IPS-11a (cell line): Measurements from ENCODE around the gene B3GAT1.

Experiments
- H3K4me3 ChIP-seq: one replicate; pipeline ENCODE4 v1.5.1; 2013; ENCODE audit warnings: low read depth, low read length, control low read depth

Gene B3GAT1

DNA sequence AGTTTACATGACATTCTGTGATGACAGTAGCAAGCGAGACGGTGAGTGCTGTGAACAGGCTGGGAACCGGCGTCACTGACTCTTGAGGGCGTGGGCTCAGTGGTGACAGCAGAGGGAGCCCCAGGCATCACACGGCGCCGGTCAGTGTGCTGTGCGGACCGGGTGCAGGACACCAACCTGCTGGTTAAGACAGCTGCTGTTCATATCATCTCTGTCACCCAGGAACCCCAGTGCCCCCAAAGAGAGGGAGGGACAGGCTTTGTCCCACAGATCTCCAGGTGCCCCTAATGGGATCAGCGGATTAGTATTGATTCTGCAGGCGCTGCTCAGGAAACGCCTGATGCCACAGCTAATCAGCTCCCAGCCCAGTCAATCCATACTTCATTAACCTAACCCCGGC lies 18.4 kb downstream of the B3GAT1 start:
- H3K4me3 ChIP-seq: no peak overlapping the region

DNA sequence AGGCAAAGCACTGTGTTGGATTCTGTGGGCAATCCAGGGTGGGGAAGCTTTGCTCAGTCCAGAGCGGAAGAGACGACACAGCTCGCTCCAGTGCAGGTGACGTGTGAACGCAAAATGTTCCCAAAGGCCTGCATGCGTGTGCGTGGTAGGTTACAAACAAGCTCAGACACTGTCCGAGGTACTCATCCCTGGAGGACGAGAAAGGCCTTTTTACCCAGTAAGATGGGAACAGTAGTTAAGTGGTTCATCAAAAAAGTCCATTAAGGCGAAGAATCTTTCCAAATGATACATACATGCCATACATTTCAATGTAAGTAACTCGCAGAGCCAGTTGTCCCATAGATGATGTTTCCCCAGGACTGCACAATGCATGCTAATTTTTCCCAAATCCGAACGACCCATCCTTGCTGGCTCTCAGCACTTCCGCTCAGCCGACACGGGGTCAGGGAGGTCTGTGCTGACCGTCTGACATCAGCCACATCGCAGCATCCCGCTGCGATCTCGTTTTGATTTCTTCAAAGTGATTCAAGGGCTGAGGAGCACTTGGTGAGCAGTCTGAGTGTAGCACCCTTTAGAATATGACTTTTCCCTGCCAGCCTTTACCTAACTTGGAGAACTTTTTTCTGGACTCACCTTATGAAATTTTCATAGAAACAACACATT lies 19.0 kb downstream of the B3GAT1 start:
- no peak overlapping the region for H3K4me3 ChIP-seq

DNA sequence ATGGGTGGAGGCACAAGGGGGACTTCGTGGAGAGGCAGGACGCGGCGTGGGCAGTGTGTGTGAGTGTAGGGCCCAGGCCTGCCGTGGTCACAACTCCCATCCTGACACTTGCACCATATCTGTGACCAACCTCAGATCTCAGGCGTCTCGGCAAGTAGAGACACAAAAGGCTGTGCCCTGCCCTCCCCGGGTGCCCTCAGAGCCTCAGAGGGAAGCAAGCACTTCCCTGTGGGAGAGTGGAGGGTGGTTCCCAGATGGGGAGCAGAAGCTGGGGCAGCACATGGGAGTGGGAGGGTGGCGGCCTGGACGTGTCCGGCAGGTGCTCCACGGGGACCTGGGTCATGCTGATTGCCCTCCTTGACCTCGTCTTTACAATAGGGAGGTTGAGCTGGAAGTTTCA lies 20.4 kb downstream of the B3GAT1 start:
- H3K4me3 ChIP-seq: no peak overlapping the region

DNA sequence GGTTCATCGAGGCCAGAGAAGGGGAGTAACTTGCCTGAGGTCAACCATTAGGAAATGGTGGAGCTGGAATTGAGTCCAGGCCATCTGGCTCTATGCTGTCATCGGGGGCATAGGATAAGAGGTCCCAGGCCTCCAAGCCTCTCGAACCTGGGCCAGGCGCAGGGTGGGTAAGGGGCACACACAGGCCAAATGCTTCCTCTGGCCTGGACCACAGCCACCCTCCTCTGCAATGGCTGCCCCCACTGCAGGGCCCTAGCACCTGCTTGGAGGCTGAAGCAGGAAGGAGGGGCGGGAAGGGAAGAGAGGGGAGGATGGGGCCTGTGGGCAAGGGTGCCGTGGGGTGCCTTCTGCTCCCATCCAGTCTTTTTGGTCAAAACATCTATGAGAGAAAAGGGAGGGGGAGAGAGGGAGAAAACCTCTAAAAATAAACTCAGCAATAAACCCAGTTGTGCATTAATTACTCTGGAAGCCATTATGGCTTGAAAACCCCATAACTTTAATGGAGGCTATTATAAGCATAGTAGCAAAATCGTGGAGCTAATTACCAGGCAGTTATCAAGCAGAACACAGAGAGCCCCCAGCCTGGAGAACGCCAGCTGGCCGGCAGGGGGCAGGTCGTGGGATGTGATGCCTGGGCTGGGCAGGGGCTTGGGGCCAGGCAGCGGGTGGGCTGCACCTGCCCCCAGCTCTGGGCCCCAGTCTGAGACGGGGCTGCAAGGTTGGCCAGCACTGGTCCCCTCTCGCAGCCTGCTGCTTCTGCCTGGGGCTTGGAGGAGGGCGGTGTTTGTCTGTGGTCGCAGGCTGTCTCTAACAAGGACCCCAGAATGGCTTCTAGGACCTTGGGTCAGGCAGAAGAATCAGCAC lies 21.1 kb downstream of the B3GAT1 start:
- H3K4me3 ChIP-seq: no peak overlapping the region

DNA sequence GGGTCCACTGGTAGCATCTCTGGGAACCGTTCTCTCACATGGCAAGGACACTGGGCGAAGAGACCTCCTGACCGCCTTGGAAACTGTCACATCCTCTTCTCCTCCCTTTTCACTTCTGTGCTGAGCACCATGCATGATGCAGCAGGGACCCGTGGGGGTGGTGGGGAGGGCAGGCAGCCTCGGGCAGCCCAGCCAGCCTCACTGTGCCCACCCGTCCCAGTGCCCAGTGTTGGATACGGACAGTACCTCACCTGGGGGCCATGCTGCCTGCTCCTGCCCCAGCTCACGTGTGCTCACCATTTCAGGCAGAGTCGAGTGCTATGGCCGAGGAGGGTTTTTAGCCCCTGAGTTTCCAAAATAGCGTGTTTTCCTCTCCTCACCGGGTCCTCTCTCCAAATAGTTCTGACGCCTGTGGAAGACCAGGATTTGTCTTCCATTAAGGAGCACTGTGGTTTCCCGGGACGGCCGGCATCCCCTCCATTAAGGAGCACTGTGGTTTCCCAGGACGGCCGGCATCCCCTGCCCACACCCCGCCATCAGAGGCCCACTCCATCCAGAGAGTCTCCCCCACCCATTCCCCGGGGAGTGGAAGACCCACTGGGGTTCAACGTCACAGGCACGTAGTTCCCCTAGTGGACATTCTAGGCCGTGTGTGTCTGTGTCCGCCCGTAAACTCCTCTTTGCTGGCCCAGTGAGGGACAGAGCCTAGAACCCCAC lies 22.4 kb downstream of the B3GAT1 start:
- no peak overlapping the region for H3K4me3 ChIP-seq

DNA sequence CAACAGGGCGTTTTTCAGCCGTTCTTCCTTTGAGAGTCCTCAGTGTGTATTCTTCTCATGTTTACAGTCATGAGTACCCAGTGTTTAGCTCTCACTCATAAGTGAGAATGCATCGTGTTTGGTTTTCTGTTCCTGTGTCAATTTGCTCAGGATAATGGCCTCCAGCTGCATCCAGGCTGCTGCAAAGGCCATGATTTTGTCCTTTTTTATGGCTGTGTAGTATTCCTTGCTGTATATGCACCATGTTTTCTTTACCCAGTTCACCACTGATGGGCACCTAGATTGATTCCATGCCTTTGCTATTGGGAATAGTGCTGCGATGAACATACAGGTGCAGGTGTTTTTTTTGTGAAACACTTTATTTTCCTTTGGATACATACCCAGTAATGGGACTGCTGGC lies 23.5 kb downstream of the B3GAT1 start:
- no peak overlapping the region for H3K4me3 ChIP-seq

DNA sequence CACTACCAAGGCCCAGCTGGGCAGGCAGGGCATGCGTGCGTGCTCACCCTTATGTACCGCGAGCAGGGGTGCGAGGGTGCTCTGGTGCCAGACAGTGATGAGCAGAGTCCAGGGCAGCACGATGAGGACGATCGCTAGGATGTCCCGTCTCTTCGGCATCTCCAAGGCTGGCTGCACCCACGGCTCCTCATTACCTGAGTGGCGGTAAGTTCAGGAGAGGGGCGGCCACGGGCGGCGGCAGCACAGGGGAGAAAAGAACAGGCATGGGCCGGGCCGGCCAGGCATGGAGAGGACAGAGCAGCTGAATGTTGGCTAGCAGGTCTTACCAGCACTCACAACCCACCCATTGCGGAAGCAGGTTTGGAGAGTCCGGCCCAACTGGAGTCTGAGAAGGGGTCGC lies 24.5 kb downstream of the B3GAT1 start:
- H3K4me3 ChIP-seq: no peak overlapping the region

DNA sequence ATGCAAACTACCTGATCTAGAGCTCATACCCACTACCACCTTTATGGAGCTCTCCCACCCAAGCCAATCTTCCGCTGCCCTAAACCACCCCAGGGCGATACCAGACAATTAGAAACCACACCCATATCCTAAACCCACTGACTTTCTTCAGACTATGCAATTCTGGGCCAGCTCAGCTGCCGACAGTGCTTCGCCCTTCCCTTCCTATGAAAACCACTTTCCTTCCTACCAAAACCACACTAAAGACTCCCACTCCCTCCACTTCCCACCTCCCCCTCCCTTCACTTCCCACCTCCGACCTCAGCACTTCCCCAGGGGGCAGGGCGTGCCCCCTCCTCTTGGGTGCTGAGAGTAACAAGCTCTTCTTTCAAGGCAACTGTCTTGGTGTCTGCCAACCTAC lies 25.1 kb downstream of the B3GAT1 start:
- H3K4me3 ChIP-seq: no peak overlapping the region

DNA sequence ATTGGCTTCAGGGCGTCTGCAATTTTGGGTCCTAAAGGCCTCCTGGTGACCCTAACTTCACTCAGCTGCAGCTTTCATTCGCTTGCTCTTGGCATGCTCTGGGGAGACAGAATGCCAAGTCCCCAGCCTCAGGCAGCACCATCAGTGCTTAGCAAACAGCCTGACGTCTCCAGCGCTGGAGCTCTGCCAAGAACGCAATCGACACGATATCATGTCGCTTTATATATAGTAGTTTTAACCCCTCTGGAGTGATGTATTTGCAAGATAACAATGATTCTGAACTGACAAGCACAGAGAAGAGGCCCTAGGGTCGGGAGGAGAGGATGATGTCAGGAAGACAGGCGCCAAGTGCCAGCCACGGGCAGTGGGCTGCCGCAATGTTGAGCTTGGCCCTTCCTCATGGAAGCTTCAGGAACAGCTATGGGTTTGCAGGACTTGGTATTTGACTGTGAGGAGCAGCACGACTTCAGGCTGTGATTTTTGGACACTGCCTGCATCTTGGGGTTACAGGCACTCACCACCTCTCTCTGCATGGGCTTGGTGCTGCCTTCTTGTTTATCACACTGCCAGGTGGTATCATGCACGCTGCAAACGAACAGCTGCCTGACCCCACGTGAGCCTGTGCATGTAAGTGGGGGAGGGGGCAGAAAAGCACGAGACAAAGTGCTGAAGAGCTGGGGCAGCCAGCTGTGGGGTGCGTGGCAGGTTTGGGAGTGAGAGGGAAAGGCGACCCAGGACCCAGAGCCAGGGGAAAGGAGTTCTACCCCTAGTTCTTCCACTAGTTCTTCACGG lies 26.1 kb downstream of the B3GAT1 start:
- H3K4me3 ChIP-seq: no peak overlapping the region

DNA sequence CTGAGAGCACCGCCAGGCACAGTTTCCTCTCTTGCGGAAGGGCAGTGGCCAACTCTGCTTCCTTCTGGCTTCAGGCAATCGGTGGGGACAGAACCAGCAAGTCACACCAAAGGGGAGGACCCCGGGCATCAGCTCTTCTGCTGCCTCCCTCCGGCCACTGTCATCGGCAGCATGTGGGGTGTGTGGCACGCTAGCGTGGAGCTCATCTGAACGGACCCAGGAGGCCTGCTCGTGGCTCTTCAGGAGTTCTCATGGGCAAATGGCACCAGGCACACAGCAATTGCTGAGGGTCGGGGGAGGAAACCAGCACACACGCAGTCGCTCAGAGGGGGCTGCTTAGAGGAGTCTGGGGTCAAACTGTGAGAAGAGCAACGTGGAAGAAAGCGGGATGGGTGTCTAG lies 26.9 kb downstream of the B3GAT1 start:
- no peak overlapping the region for H3K4me3 ChIP-seq

DNA sequence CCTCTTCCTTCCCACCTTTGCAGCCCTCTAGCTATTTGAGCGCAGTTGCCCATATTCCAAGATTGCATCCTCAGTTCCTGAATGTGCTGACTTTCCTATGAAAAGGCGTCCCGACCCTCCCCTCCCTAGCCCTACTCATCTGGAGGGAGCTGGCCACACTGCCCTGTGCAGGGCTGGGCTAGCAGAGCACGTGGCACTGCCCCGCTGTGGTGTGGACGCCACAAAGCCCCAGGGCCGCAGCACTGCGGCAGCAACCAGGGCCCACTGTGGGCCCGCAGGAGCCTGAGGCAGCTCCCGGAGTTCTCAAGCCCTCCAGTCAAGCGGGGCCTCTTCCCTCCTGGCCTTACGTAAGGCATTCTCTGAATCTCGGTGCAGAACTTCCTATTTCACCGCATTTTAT lies 27.6 kb downstream of the B3GAT1 start:
- H3K4me3 ChIP-seq: no peak overlapping the region

DNA sequence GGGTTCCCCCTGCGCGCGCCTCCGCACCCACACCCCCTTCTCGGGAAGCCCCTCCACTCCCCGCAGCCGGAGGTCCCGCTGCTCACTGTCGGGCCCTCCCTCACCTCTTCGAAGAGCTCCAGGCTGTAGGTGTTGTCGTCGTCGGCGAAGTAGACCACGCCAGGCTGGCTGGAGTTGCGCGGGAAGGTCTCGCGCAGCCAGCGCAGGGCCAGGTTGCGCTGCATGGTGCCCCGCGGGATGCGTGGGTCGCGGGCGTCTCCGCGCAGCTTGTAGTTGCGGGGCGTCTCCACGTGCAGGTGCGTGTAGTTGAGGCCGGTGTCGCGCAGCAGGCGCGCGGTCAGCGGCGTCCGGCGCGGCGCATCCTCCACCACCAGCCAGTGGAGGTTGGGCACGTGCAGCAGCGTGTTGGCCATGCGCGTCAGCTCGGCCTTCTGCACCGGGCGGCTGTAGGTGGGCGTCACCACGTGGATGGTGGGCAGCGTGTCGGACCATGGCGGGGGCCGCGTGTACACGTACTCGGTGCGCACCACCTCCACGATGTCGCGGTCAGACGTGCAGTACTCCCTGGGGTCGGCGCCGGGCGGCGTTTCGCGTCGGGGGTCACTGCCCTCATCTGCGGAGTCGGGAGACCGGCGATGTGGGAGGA lies 28.3 kb downstream of the B3GAT1 start:
- H3K4me3 ChIP-seq: no peak overlapping the region

DNA sequence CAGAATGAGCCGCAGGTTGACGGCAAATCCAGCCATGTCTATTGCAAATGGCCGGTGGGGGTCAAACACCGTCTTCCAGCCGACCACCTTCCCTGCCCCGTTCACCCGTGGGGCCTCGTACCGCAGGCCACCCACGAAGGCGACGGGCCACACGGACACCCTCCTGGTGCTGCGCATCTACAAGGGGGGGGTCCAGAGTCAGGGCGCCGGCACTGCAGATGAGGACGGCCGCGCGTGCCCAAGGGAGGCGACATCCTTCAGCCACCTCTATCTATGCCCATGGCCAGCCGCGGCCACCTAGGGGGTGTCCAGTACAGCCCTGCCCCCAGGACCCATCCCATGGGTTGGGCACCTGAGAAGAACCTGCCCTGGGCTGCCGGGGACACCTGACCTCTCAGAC lies 29.2 kb downstream of the B3GAT1 start:
- no peak overlapping the region for H3K4me3 ChIP-seq

DNA sequence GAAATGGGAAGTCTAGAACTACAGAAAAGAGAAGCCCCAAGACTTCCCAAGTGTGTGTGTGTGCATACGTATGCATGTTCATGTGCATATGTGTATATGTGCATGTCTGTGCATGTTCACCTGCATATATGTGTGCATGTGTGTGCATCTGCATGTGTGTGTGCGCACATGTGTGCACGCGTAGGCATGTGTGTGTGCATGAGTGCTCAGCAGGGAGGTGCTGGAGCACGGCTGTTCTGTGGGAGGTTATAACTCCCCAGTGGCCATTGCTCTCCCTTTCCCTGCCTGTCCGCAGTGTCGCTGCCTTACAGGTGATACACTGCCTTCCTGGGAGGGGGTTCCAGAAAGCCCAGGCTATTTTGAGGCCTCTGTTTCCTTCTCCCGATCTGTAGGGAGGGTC lies 29.8 kb downstream of the B3GAT1 start:
- no peak overlapping the region for H3K4me3 ChIP-seq

DNA sequence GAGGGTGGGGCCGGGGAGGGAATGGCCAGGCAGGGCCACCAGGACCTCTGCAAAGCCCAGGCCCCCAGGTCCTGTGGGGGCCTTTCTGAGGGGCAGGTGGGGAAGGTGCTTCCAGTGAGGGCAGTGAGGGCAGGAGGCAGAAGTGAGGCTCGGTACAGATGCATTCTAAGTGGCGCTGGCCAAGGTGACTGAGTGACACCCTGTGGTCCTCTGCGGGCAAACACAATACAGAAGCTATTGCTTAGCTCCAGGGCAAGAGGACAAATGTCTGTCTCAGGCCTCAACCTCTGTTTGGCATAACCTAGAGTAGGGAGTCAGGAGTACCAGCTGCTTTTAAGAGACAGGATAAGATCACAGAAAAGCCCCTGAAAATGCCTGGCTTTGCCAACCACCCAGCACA lies 31.3 kb downstream of the B3GAT1 start:
- no peak overlapping the region for H3K4me3 ChIP-seq

DNA sequence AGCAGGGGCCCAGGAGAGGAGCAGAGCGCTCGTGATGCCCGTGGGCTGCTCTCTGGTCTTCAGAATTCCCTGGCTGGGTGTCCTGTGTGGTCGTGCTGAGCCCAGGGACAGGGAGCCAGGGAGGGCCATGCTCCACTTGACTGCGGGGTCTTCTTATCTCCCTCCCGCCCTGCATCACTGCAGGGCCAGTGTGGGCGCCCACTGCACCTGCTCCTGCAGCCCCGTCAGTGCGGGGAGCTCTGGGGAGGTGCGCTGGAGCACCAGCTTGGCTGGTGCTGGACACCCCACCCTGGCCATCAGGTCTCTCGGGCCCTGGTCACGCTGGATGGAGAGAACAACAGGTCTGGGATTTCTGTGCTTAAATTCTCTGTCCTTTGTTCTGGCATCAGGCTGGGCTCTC lies 31.8 kb downstream of the B3GAT1 start:
- H3K4me3 ChIP-seq: no peak overlapping the region

DNA sequence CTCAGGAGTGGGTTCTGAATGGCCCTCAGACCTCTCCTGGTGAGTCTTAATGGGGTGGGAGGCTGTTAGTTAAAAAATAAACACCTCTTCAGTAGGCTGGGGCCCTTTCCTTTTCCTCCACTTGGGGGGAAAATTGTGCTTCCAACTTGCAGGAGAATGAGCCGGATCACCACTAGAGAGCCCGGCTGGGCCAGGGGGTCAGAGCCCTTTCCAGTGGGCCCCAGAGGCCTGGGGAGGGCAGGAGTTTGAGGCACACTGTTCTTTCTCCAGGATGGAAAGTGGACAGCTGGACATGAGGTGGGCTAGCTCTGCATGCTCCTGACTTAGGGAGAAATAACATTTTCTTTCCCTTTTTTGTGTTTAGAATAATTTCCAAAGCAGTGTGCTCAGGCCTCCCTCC lies 32.8 kb downstream of the B3GAT1 start:
- no peak overlapping the region for H3K4me3 ChIP-seq

DNA sequence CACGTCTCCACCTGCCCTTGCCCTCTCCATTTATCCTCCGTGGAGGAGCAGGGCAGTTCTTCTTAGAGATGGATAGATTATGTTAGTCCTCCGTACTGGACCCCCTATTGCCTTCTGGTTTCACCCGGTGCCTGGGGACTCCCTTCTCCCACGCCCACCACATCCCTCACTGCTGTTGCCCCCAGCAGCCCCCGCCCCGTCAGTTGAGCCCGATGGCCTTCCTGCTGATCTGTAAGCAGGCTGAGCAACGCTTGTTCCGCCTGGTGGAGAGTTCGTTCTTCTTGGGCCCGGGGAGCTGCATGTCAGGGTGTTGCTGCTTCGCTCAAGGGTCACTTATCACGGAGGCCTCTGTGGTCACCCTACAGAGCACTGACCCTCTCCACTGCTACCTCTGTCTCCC lies 34.2 kb downstream of the B3GAT1 start:
- H3K4me3 ChIP-seq: no peak overlapping the region

DNA sequence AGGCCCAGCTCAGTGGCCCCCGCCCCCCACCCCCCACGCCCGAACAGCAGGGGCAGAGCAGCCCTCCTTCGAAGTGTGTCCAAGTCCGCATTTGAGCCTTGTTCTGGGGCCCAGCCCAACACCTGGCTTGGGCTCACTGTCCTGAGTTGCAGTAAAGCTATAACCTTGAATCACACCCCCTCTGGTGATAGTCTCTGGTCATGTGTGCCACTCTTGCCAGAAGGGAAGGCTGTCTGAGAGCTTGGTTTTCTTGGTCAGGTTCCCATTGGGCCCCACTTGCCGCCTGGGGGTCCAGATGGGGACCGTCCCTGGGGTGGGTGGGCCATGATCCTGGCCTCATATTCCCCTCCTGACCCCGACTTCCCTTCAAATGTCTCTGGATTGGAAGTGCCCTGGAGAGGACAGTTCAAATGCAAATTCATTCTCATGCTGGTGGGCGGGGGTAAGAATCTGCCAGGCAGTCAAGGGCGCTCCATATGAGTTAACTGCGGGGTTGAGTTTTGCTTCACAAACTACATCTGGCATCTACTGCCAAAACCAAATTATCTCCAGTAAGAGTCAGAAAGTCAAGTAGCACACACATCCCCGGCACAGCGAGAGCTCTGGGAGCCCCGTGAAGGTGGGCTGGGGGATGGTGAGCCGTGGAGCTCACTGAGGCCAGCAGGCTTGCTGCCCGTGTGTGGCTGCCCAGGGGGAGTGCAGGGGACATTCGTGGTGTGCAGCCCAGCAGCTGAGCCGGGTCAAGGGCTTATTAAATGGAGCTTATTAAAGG lies 35.7 kb downstream of the B3GAT1 start:
- H3K4me3 ChIP-seq: no peak overlapping the region
